Activated B cell treated with CpG ODN at 0.5 μM for 24 hours (primary cell): ENCODE results near the gene ZNF547. TPM values are rescaled to one million over a fixed set of nuclear protein-coding genes. Genes with fewer than 3 reads are reported as not detected.

ENCODE experiments used
- ATAC-seq: fragments of 200-7000 bp; cut with Tn5 transposase; one replicate; pipeline ENCODE4 v1.10.0; 2021; ENCODE audit warnings: low read depth, mild to moderate bottlenecking, moderate library complexity
- CTCF ChIA-PET: fragments of 350-600 bp; sonication (Branson Sonifier 250); formaldehyde crosslinking; loops from one replicate; lab custom pipeline; 2021; ENCODE audit warnings: antibody characterized with exemption; lab: Charles Lee
- POLR2A ChIA-PET: fragments of 350-600 bp; sonication (Branson Sonifier 250); formaldehyde crosslinking; loops from one replicate; lab custom pipeline; 2021; ENCODE audit warnings: antibody characterized with exemption; lab: Charles Lee
- DNase-seq: peaks from one replicate; pipeline ENCODE4 v3.0.0; 2022
- H3K27ac Mint-ChIP-seq: one replicate; pipeline ENCODE4 v1.8.0; 2020; ENCODE audit warnings: mixed read lengths
- H3K27me3 Mint-ChIP-seq: one replicate; pipeline ENCODE4 v1.8.0; 2021; ENCODE audit warnings: mixed read lengths
- H3K36me3 Mint-ChIP-seq: one replicate; pipeline ENCODE4 v1.8.0; 2021; ENCODE audit warnings: low read depth, mixed read lengths
- H3K4me1 Mint-ChIP-seq: one replicate; pipeline ENCODE4 v1.8.0; 2021; ENCODE audit warnings: mixed read lengths
- H3K4me3 Mint-ChIP-seq: one replicate; pipeline ENCODE4 v1.8.0; 2020; ENCODE audit warnings: mild to moderate bottlenecking, mixed read lengths
- H3K9me3 Mint-ChIP-seq: one replicate; pipeline ENCODE4 v1.8.0; 2020; ENCODE audit warnings: mixed read lengths
- CTCF ChIP-seq: fragments of 200-600 bp; IDR thresholded peaks from one replicate; pipeline ENCODE4 v1.8.0; 2022; ENCODE audit warnings: antibody characterized with exemption, mild to moderate bottlenecking
- intact Hi-C: fragments of 100-400 bp; cut with micrococcal nuclease; formaldehyde crosslinking; loops from one replicate; pipeline ENCODE4 v1.15.1; 2024
- total RNA-seq: library from RNA; stranded (reverse); gene quantifications from 2 replicates; pipeline ENCODE4 v1.2.3, GENCODE V29; 2022

Gene ZNF547
- total RNA-seq, 1 donor from 2014 or later = 6.3 TPM

- ChIA-PET POLR2A (interaction anchor here (0.6 to 2.4 kb wide), 15 partner anchors 20 to 1073 kb away, joined by 3 to 22 read pairs (median 5); partner anchors contain the start of genes TRAPPC2B, ZNF154, ZNF274 and ZNF304), CTCF (interaction anchor here (1.0 kb wide), 1 partner anchor 16 kb away, joined by 3 read pairs; no protein-coding TSS in a partner anchor)
- H3K27me3 Mint-ChIP-seq = no peaks in the 10 kb centered on the region
- peak within 1 kb of the TSS; percentile 94 for H3K4me3 Mint-ChIP-seq
- peaks cover 34% of the 10 kb centered on the region for H3K4me1 Mint-ChIP-seq
- no peak for TF ChIP-seq CTCF
- DNase-seq (peak; percentile 96), ATAC-seq (peak; percentile 98)
- peaks cover 3% of the 10 kb centered on the region for H3K9me3 Mint-ChIP-seq
- H3K36me3 Mint-ChIP-seq = peaks cover 38% of the 10 kb centered on the region
- intact Hi-C loops = loop anchor here (1.0 to 5.0 kb wide), 12 partner anchors 21 to 997 kb away; partner anchors contain the start of genes ERVK3-1, TRAPPC2B, ZNF17 and ZNF264
- H3K27ac Mint-ChIP-seq = peak within 1 kb of the TSS; percentile 91
Measured at GRCh38 chr19:57389730-57390598, 26.6 kb downstream of the ZNF547 start, which contains the start of gene ZNF548. ZNF548 (plus strand) TSS chr19:57389854; CDS start chr19:57390100, 246 bp downstream.

- Mint-ChIP-seq H3K4me1 (peaks cover 14% of the 10 kb centered on the region), H3K27ac (no peak overlapping the region), H3K4me3 (no peak overlapping the region), H3K36me3 (peaks cover 81% of the 10 kb centered on the region), H3K9me3 (peaks cover 10% of the 10 kb centered on the region), H3K27me3 (no peaks in the 10 kb centered on the region)
- DNase-seq (no peak), ATAC-seq (no peak)
- ChIA-PET CTCF (no interaction called here), POLR2A (no interaction called here)
- no peak for TF ChIP-seq CTCF
- intact Hi-C loops = no loop called here
Measured at GRCh38 chr19:57395710-57396109, 32.4 kb downstream of the ZNF547 start.

- POLR2A ChIA-PET = no interaction called here
- no peak for TF ChIP-seq CTCF
- CTCF ChIA-PET = no interaction called here
- H3K27me3 Mint-ChIP-seq = no peaks in the 10 kb centered on the region
- intact Hi-C loops = no loop called here
- H3K4me3 Mint-ChIP-seq = no peak overlapping the region
- H3K36me3 Mint-ChIP-seq = peaks cover 70% of the 10 kb centered on the region
- ATAC-seq (no peak), DNase-seq (no peak)
- peaks cover 10% of the 10 kb centered on the region for H3K9me3 Mint-ChIP-seq
- H3K27ac Mint-ChIP-seq = no peak overlapping the region
- peaks cover 2% of the 10 kb centered on the region for H3K4me1 Mint-ChIP-seq
Measured at GRCh38 chr19:57398868-57399267, 35.5 kb downstream of the ZNF547 start.

- DNase-seq (no peak), ATAC-seq (no peak)
- TF ChIP-seq CTCF = no peak
- Mint-ChIP-seq H3K4me1 (peaks cover 7% of the 10 kb centered on the region), H3K9me3 (peaks cover 5% of the 10 kb centered on the region), H3K36me3 (peaks cover 19% of the 10 kb centered on the region), H3K27me3 (no peaks in the 10 kb centered on the region), H3K4me3 (no peak overlapping the region), H3K27ac (no peak overlapping the region)
- ChIA-PET CTCF (no interaction called here), POLR2A (interaction anchor here (0.5 kb wide), 1 partner anchor 886 kb away, joined by 7 read pairs; no protein-coding TSS in a partner anchor)
- intact Hi-C loops = no loop called here
Measured at GRCh38 chr19:57403737-57404563, 40.6 kb downstream of the ZNF547 start.
